GM12873 (cell line): ENCODE data around the gene C3orf85.

Experiments used
- TF ChIP-seq, protein P1 (sequence below): IDR thresholded peaks from 2 replicates; pipeline ENCODE4 v1.5.1; 2012; ENCODE audit warnings: low read depth, mild to moderate bottlenecking, moderate library complexity, low read length, control low read depth; ENCODE audit not compliant: insufficient read depth; ENCODE audit errors: missing control alignments

C3orf85 gene

GRCh38 chr3:109195815-109196214, 59.3 kb downstream of the C3orf85 start:
- TF ChIP-seq, protein P1, sequence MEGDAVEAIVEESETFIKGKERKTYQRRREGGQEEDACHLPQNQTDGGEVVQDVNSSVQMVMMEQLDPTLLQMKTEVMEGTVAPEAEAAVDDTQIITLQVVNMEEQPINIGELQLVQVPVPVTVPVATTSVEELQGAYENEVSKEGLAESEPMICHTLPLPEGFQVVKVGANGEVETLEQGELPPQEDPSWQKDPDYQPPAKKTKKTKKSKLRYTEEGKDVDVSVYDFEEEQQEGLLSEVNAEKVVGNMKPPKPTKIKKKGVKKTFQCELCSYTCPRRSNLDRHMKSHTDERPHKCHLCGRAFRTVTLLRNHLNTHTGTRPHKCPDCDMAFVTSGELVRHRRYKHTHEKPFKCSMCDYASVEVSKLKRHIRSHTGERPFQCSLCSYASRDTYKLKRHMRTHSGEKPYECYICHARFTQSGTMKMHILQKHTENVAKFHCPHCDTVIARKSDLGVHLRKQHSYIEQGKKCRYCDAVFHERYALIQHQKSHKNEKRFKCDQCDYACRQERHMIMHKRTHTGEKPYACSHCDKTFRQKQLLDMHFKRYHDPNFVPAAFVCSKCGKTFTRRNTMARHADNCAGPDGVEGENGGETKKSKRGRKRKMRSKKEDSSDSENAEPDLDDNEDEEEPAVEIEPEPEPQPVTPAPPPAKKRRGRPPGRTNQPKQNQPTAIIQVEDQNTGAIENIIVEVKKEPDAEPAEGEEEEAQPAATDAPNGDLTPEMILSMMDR: no peak
